ENCODE measurements around the gene ST6GALNAC2.
A peak's percentile ranks its signal among the peaks of the same experiment; 100 is the strongest.
"Not testable (repeated sequence)": the region's sequence is repeated elsewhere in the genome, so short reads cannot be mapped to it uniquely, and the experiment has no call there.

ST6GALNAC2 gene

DNA sequence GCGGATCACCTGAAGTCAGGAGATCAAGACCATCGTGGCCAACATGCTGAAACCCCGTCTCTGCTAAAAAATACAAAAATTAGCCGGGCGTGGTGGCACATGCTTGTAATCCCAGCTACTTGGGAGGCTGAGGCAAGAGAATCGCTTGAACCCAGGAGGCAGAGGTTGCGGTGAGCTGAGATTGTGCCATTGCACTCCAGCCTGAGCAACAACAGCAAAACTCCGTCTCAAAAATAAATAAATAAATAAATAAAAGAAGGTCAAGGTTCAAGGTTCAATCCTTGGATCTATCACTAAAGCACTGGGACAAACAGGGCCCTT, 60.2 kb downstream of the ST6GALNAC2 start:
- not testable (repeated sequence) for DNase-seq

DNA sequence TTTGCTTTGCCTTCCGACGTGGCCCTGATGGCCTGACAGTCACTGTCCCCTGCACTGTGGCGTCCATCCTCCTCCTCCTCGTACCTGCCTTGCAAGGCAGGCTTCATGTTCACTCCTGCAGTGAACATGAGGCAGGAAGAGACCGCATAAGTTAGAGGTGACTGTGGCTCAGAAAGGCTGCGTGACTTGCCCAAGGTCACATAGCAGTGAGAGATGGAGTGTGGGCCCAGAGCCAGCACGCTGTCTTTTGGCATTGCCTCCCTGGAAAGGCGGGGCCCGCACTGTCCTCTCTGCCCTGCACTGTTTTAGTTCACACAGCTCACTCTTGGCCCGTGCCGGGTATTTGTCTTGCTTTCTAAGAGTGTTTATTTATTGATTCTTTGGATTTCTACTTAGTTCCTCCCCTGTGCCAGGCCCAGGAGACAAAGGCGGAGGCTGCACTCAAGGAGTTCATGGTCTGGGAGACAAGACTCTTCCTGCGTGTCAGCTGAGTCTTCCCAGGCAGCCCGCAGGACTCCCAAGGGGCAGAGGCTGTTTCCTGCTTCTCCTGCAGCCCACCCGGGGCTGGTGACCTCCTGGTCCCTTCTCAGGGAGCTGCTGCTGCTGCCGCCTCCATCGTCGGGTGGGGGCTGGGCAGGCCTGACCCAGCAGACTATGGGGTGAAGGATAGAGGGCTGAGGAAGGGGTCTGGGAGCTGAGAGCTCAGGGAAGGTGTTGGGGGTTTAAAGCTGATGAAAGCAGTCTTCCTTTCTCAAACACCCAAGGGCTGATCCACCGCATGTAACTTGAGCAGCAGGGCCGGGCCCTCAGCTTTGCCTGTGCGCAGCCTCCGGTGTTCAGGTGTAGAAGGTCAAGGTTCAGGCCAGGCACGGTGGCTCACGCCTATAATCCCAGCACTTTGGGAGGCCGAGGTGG, 60.8 kb downstream of the ST6GALNAC2 start:
- no peak for DNase-seq

DNA sequence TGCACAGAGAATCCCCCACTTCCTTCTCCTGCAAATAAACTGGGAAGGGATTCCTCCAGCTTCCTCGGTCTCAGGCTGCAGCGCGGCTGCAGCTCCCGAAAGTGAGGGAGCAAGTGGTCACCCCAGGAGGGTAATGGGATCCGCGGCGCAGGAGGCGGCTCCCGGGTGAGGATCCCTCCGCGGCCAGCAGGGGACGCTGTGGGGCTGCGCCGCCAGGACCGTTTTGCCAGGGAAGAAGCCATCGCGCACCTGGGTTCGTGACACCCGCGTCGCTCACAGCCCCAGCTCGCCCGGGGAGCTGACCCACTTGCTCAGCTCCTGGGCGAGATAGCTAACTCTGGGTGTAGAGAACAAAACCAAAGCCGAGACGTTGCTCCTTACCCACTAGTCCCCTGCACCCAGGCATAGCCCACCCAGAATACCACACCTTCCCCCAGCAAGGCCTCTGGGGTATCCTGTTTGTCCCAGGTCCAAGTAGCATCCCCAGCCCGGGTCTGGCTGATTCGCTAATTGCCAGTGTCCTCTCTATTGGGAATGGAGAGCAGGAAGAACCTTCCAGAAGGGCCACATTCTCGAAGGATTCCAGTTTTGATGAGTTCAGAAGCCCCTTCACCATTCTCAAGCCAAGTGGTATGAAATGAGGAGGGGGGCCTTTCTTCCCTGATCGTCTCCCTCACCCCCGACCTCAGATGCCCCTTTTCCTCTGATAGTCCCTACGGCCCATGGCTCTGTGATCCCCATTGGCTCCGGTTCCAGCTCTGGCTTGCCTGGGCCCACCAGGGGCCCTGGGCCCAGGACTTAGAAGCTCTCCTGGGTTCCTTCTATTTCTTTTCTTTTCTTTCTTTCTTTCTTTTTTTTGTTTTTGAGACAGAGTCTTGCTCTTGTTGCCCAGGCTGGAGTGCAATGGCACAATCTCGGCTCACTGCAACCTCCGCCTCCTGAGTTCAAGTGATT, 62.3 kb downstream of the ST6GALNAC2 start:
- DNase-seq = peak; percentile 84

DNA sequence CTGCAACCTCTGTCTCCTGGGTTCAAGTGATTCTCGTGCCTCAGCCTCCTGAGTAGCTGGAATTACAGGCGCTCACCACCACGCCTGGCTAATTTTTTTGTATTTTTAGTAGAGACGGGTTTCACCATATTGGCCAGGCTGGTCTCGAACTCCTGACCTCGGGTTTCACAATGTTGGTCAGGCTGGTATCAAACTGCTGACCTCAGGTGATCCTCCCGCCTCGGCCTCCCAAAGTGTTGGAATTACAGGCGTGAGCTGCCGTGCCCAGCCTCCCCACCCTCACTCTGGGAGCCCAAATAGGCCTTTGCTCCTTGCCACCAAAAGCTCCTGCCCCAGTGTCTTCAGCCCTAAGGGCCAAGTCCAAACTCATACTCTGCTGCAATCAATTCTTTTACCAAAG, 64.0 kb downstream of the ST6GALNAC2 start:
- not testable (repeated sequence) for DNase-seq

DNA sequence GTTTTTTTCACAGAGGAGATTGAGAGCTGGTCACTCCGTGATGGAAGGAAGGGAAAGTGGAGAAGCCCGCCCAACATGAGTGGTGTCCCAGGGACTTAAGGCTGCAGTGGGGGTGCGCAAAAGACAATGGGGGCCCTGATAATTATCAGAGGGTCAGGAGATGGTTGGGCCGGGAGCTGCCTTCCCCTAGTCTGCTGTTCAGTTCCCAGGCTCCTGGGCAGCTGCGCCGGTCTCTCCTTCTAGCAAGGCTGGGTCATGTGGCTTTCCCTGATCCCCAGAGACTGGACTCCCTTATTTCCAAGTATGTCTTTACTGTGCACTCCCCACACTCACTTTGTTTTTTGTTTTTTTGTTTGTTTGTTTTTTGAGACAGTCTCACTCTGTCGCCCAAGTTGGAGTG, 64.4 kb downstream of the ST6GALNAC2 start:
- DNase-seq = no peak

DNA sequence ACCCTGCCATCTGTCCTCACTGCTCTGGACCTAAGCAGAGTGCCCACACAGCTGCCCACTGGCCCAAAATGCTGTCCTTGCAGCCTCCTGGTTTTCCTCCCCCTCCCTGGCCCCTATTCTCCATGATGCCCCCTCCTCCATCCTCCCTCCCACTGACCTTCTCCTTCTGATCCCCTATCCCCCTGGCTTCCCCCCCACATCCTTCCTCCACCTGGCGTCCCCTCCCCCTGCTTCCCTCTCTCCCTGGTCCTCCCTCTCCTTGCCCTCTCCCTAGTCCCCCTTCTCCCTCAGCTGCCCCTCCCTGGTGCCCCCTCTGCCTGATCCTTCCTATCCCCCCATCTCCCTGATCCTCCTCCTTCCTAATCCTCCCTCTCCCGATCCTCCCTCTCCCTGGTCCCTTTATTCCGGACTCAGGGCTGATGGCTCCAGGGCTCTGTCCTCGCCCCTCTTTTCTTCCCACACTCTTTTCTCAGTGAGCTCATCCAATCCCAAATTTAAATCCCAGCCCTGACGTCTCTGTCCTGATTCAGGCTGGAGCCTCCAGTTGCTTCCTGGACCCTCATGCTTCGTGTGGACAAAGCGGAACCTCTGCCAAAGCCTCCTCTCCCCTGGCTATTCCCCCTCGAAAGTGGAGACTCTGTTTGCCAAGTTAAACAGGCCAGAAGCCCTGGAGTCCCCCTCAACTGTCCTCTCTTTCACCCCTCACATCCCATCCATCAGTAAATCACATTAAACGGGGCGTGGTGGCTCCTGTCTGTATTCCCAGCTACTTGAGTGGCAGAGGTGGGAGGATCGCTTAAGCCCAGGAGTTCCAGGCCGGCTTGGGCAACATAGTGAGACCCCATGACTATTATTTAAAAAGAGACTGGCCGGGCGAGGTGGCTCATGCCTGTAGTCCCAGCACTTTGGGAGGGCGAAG, 66.4 kb downstream of the ST6GALNAC2 start:
- no peak for DNase-seq

- peak; percentile 19 for DNase-seq
Measured at GRCh38 chr17:76517638-76518038, 68.0 kb downstream of the ST6GALNAC2 start.
